HepG2 (cell line): ENCODE measurements around the gene NKRF. TPM values are rescaled to one million over a fixed set of nuclear protein-coding genes. Genes with fewer than 3 reads are reported as not detected.

ENCODE experiments used
- ATAC-seq: fragments of 200-7000 bp; cut with Tn5 transposase; 3 replicates; pipeline ENCODE4 v1.9.1; 2020; ENCODE audit warnings: mild to moderate bottlenecking, moderate library complexity
- BruUV-seq: library from RNA; stranded (reverse); fragments of 400-500 nt; replicated peaks from 2 replicates; lab custom pipeline; 2021; lab: Mats Ljungman, UMichigan
- CTCF ChIA-PET: fragments of 300-600 bp; formaldehyde crosslinking; extraction: SDS; loops from one replicate; lab custom pipeline; 2021; ENCODE audit warnings: low total read pairs, inconsistent platforms, low intra/inter-chr PET ratio; lab: Yijun Ruan, JAX
- POLR2A ChIA-PET: fragments of 350-600 bp; sonication (Branson Sonifier 250); formaldehyde crosslinking; loops from one replicate; lab custom pipeline; 2020; ENCODE audit warnings: antibody characterized with exemption, inconsistent platforms; lab: Yijun Ruan, JAX
- DNase-seq: peaks from one replicate; pipeline ENCODE4 v3.0.0-alpha.2; 2015; ENCODE audit warnings: low spot score
- FAIRE-seq: peaks from 3 replicates; lab custom pipeline; 2011; peaks lifted over from hg19 to GRCh38; lab: Jason Lieb, UNC
- H2AFZ ChIP-seq: one replicate; pipeline ENCODE4 v1.6.1; 2011; ENCODE audit warnings: low read length, inconsistent platforms
- H3K27ac ChIP-seq: fragments of 300-600 bp; 3 replicates; pipeline ENCODE4 v1.8.0; 2011; ENCODE audit warnings: mixed run types, mild to moderate bottlenecking, mixed read lengths, low read length, inconsistent platforms; ENCODE audit not compliant: insufficient read depth; ENCODE audit errors: extremely low read length
- H3K27me3 ChIP-seq, 2 experiments: fragments of 200-600 bp in 1 of 2; 2 replicates in 1 of 2; 3 replicates in 1 of 2; pipeline versions ENCODE4 v1.6.0 to v1.8.0; 2011; ENCODE audit warnings: low read length in 2 of 2, mild to moderate bottlenecking in 2 of 2, moderate library complexity in 2 of 2, inconsistent platforms in 1 of 2; ENCODE audit not compliant: insufficient read depth in 2 of 2, control insufficient read depth in 1 of 2
- H3K36me3 ChIP-seq, 2 experiments: fragments of 200-600 bp in 1 of 2; replicated peaks in 1 of 2; 2 replicates in 1 of 2; 3 replicates in 1 of 2; pipeline versions ENCODE4 v1.5.1 to v1.8.0; 2011; ENCODE audit warnings: low read length in 2 of 2, inconsistent platforms in 1 of 2; ENCODE audit not compliant: insufficient read depth in 2 of 2, control insufficient read depth in 1 of 2
- H3K4me1 ChIP-seq: 2 replicates; pipeline ENCODE4 v1.5.1; 2012; ENCODE audit warnings: low read length, inconsistent platforms; ENCODE audit not compliant: insufficient read depth
- H3K4me2 ChIP-seq: 2 replicates; pipeline ENCODE4 v1.6.0; 2011; ENCODE audit warnings: low read depth, low read length, inconsistent platforms
- H3K4me3 ChIP-seq, 3 experiments: fragments of 200-600 bp in 1 of 3; sonication (generic), shearing (Covaris generic) in 1 of 3; replicated peaks in 1 of 3; 2 replicates each; pipeline ENCODE4 v1.5.1; 2011 to 2016; ENCODE audit warnings: low read length in 3 of 3, inconsistent platforms in 2 of 3, low read depth in 2 of 3, mild to moderate bottlenecking in 2 of 3, control low read depth in 1 of 3, mixed read lengths in 1 of 3; ENCODE audit not compliant: insufficient read depth in 1 of 3
- H3K79me2 ChIP-seq: one replicate; pipeline ENCODE4 v1.6.1; 2011; ENCODE audit warnings: low read length, inconsistent platforms; ENCODE audit not compliant: insufficient read depth
- H3K9ac ChIP-seq: 2 replicates; pipeline ENCODE4 v1.6.0; 2011; ENCODE audit warnings: mild to moderate bottlenecking, low read depth, low read length, inconsistent platforms; ENCODE audit not compliant: insufficient read depth
- H3K9me3 ChIP-seq: 2 replicates; pipeline ENCODE4 v1.5.1; 2012; ENCODE audit warnings: mild to moderate bottlenecking, low read length
- H4K20me1 ChIP-seq: 2 replicates; pipeline ENCODE4 v1.6.0; 2011; ENCODE audit warnings: inconsistent platforms, mild to moderate bottlenecking, low read length, moderate library complexity; ENCODE audit not compliant: insufficient read depth
- CTCF ChIP-seq: sonication (generic); formaldehyde crosslinking; IDR thresholded peaks from 2 replicates; pipeline ENCODE4 v1.5.0; 2020; ENCODE audit warnings: mild to moderate bottlenecking, missing genetic modification reagents, moderate library complexity
- JUNB ChIP-seq: sonication (generic); formaldehyde crosslinking; IDR thresholded peaks from 2 replicates; pipeline ENCODE4 v1.8.0; 2022; ENCODE audit warnings: missing genetic modification reagents, mild to moderate bottlenecking, borderline replicate concordance
- MIER2 ChIP-seq: IDR thresholded peaks from 2 replicates; pipeline ENCODE4 v1.6.1; 2016; ENCODE audit warnings: missing biosample characterization, missing genetic modification reagents
- ZKSCAN8 ChIP-seq: IDR thresholded peaks from 2 replicates; pipeline ENCODE4 v1.6.1; 2016; ENCODE audit warnings: borderline replicate concordance, missing genetic modification reagents, missing compliant biosample characterization
- WGBS: methylation state at CpG from one replicate; pipeline ENCODE4 v1.1.6; 2017; ENCODE audit warnings: low lambda C conversion rate; 5-methylcytosine and 5-hydroxymethylcytosine counted together
- in situ Hi-C: cut with HindIII; loops from 2 replicates; pipeline ENCODE4 v1.10.0; 2017; ENCODE audit warnings: low pct_unique_long_range_greater_than_20kb; ENCODE audit not compliant: extremely low pct_ligation_motif_present
- intact Hi-C: fragments of 100-400 bp; cut with micrococcal nuclease; formaldehyde crosslinking; loops from one replicate; pipeline ENCODE4 v1.10.0; 2022; ENCODE audit not compliant: unreplicated experiment
- microRNA counts: library from miRNA; unstranded; fragments of <30 nt; microRNA quantifications from one replicate; lab custom pipeline; 2015
- microRNA-seq: library from miRNA; unstranded; fragments of <30 nt; microRNA quantifications from one replicate; pipeline ENCODE4, GENCODE V29; 2020
- polyA plus RNA-seq, 8 experiments: library from polyadenylated mRNA; depleted of rRNA in 3 of 8; stranded (reverse) in 7 of 8; unstranded in 1 of 8; fragments of >200 nt; fragmentation: Illumina TruSeq in 4 of 8; extraction: Trizol in 4 of 8; gene quantifications; 2 replicates each; pipeline versions ENCODE4 v1.2.1 to v1.2.3, GENCODE V29; 2011 to 2016; ENCODE audit warnings: low read depth in 4 of 8, missing spikeins in 1 of 8, mixed read lengths in 1 of 8; ENCODE audit not compliant: insufficient read depth in 1 of 8
- small RNA-seq, 3 experiments: library from RNA; depleted of rRNA; stranded (forward); fragments of <200 nt; gene quantifications; one replicate each; pipeline ENCODE3, GENCODE V24; 2012; ENCODE audit warnings: low read depth in 2 of 3, low replicate concordance in 1 of 3; ENCODE audit not compliant: insufficient read length in 3 of 3, insufficient read depth in 2 of 3
- total RNA-seq, 5 experiments: library from RNA; depleted of rRNA; stranded (reverse); fragments of >200 nt; fragmentation: Illumina TruSeq; extraction: Trizol; gene quantifications; 2 replicates each; pipeline ENCODE4 v1.2.3, GENCODE V29; 2016; ENCODE audit warnings: low read depth in 1 of 5

NKRF gene
- total and polyA plus RNA-seq, 2 of the 13 experiments (the other 11 are each of a cell fraction or from before 2014, with no cell fraction given): 3.3 to 6.0 TPM

DNA sequence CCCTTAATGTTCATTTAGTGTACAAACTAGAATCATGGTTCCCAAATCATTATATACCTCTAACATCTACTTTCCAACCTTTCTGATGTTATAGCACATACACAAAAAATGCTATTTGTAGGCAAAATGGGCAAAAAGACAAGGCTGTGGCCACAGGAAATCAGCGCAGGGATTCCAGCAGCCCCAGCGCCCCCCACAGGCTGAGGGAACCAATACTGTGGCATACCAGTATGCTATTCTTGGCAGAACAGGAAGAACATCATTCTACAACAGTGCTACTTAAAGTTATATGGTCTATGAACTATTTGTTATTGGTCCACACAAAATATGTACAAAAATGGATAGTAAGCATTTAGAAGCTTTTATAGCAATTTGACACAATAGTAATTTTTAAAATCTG is 66.4 kb downstream of the NKRF start:
- H3K9me3 ChIP-seq: no peaks in the 10 kb centered on the region
- 49% methylated on average over 2 of the region's 2 CpGs for WGBS
- no TSS peak for BruUV-seq
- peaks cover 0 to 9% of the 10 kb centered on the region in 2 experiments; a peak in 3 of 5 replicates for H3K36me3 ChIP-seq
- no peak overlapping the region for H3K4me2 ChIP-seq
- in situ Hi-C loops (no loop called here), intact Hi-C loops (no loop called here)
- ATAC-seq (no peak), FAIRE-seq (no peak), DNase-seq (no peak)
- H3K27ac ChIP-seq: no peak overlapping the region
- no peaks in the 10 kb centered on the region for H3K79me2 ChIP-seq
- CTCF ChIA-PET: no interaction called here
- POLR2A ChIA-PET: no interaction called here
- TF ChIP-seq CTCF (CRISPR knock-in tag): peak; percentile 16; the same call in 1 of the 2 replicates
- no peak for TF ChIP-seq MIER2
- no peak for TF ChIP-seq JUNB (CRISPR knock-in tag)
- TF ChIP-seq ZKSCAN8 (CRISPR knock-in tag): no peak
- no peak overlapping the region for H3K9ac ChIP-seq
- H3K4me1 ChIP-seq: no peaks in the 10 kb centered on the region
- H4K20me1 ChIP-seq: no peaks in the 10 kb centered on the region
- H2AFZ ChIP-seq: no peak overlapping the region
- H3K27me3 ChIP-seq: no peaks in the 10 kb centered on the region
- no peak overlapping the region for H3K4me3 ChIP-seq

MicroRNAs within 50 kb of the gene (microRNA counts, 767-probe panel; counts per million panel counts)
- not detected for microRNA hsa-miR-766-3p (lab: Ali Mortazavi, UCI)

Small RNA genes lying within 50 kb of the gene (microRNA-seq; reads per million reads assigned to microRNA genes)
- gene MIR766: 49.2 reads per million, percentile 67 among the genes with 10 or more reads in this experiment

Small RNA genes lying within 50 kb of the gene (small RNA-seq; reads per million reads assigned to genes)
- gene MIR766: 0 to 3.9 (median 0.33) reads per million in 3 experiments

Other genes with a start within 250 kb of the NKRF start
- 13.2 and 14.1 TPM in 2 replicates for gene SLC25A43, start 207.1 kb downstream of the NKRF start, total RNA-seq (2016; rRNA removed; fragmentation: Illumina TruSeq; extraction: Trizol)
- gene SLC25A43, start 207.1 kb downstream of the NKRF start, polyA plus RNA-seq (2011; rRNA removed): 5.8 and 6.4 TPM in 2 replicates
- 300 and 472 TPM in 2 replicates for gene SLC25A5, start 138.0 kb downstream of the NKRF start, total RNA-seq (2016; rRNA removed; fragmentation: Illumina TruSeq; extraction: Trizol)
- gene SLC25A5, start 138.0 kb downstream of the NKRF start, polyA plus RNA-seq (2011; rRNA removed): 356 and 402 TPM in 2 replicates
- 23.1 and 37.7 TPM in 2 replicates for gene STEEP1, start 41.0 kb downstream of the NKRF start, total RNA-seq (2016; rRNA removed; fragmentation: Illumina TruSeq; extraction: Trizol)
- gene STEEP1, start 41.0 kb downstream of the NKRF start, polyA plus RNA-seq (2011; rRNA removed): 7.7 and 8.6 TPM in 2 replicates
- gene UBE2A, start 31.9 kb downstream of the NKRF start, total RNA-seq (2016; rRNA removed; fragmentation: Illumina TruSeq; extraction: Trizol): 17.0 and 22.0 TPM in 2 replicates
- gene UBE2A, start 31.9 kb downstream of the NKRF start, polyA plus RNA-seq (2011; rRNA removed): 24.8 and 30.5 TPM in 2 replicates
- 21.7 and 34.1 TPM in 2 replicates for gene SEPTIN6, start 86.7 kb upstream of the NKRF start, total RNA-seq (2016; rRNA removed; fragmentation: Illumina TruSeq; extraction: Trizol)
- gene SEPTIN6, start 86.7 kb upstream of the NKRF start, polyA plus RNA-seq (2011; rRNA removed): 35.9 and 38.3 TPM in 2 replicates
- 0.62 and 1.0 TPM in 2 replicates for gene SOWAHD, start 152.2 kb upstream of the NKRF start, total RNA-seq (2016; rRNA removed; fragmentation: Illumina TruSeq; extraction: Trizol)
- 1.3 and 2.1 TPM in 2 replicates for gene SOWAHD, start 152.2 kb upstream of the NKRF start, polyA plus RNA-seq (2011; rRNA removed)
- 3,547 and 3,928 TPM in 2 replicates for gene RPL39, start 185.2 kb upstream of the NKRF start, total RNA-seq (2016; rRNA removed; fragmentation: Illumina TruSeq; extraction: Trizol)
- 2,024 and 2,312 TPM in 2 replicates for gene RPL39, start 185.2 kb upstream of the NKRF start, polyA plus RNA-seq (2011; rRNA removed)
- gene UPF3B, start 246.5 kb upstream of the NKRF start, total RNA-seq (2016; rRNA removed; fragmentation: Illumina TruSeq; extraction: Trizol): 7.2 and 8.2 TPM in 2 replicates
- 4.6 and 5.2 TPM in 2 replicates for gene UPF3B, start 246.5 kb upstream of the NKRF start, polyA plus RNA-seq (2011; rRNA removed)